ENCODE results near the gene MEOX2.

GRCh38 chr7:15650787-15651186, 35.7 kb downstream of the MEOX2 start:
- TF ChIP-seq CTCF (conservative IDR thresholded peaks at IDR 0.05) = no peak
- no peak for TF ChIP-seq EZH2 (IDR thresholded peaks at IDR 0.05; ENCODE audit: low read depth)
